Neural progenitor cell (in vitro differentiated cells): ENCODE results near the gene CRLF1. TPM values are rescaled to one million over a fixed set of nuclear protein-coding genes. Genes with fewer than 3 reads are reported as not detected.

Source experiments
- DNase-seq: peaks from one replicate; pipeline ENCODE4 v3.0.0-alpha.2; 2016; ENCODE audit warnings: low spot score
- H2AFZ ChIP-seq: fragments of 200-600 bp; sonication (generic); replicated peaks from 2 replicates; pipeline ENCODE4 v1.6.1; 2016; ENCODE audit warnings: antibody characterized with exemption
- H3F3A ChIP-seq: fragments of 200-600 bp; sonication (generic); 2 replicates; pipeline ENCODE4 v1.6.1; 2016; ENCODE audit warnings: antibody characterized with exemption, low read depth
- H3K27ac ChIP-seq: fragments of 200-600 bp; sonication (generic); 2 replicates; pipeline ENCODE4 v1.5.1; 2016; ENCODE audit warnings: mild to moderate bottlenecking
- H3K27me3 ChIP-seq: fragments of 200-600 bp; sonication (generic); 2 replicates; pipeline ENCODE4 v1.6.1; 2016; ENCODE audit warnings: mild to moderate bottlenecking, moderate library complexity
- H3K36me3 ChIP-seq: fragments of 200-600 bp; sonication (generic); 2 replicates; pipeline ENCODE4 v1.5.1; 2016
- H3K4me1 ChIP-seq: fragments of 200-600 bp; sonication (generic); 2 replicates; pipeline ENCODE4 v1.6.1; 2016; ENCODE audit warnings: mixed run types
- H3K4me2 ChIP-seq: fragments of 200-600 bp; sonication (generic); 2 replicates; pipeline ENCODE4 v1.6.1; 2016
- H3K4me3 ChIP-seq: fragments of 200-600 bp; sonication (generic); 2 replicates; pipeline ENCODE4 v1.5.1; 2016
- H3K79me2 ChIP-seq: fragments of 200-600 bp; sonication (generic); 2 replicates; pipeline ENCODE4 v1.6.1; 2016; ENCODE audit warnings: low read depth
- H3K9ac ChIP-seq: fragments of 200-600 bp; sonication (generic); 2 replicates; pipeline ENCODE4 v1.6.1; 2016
- H3K9me3 ChIP-seq: fragments of 200-600 bp; sonication (generic); 2 replicates; pipeline ENCODE4 v1.5.1; 2016; ENCODE audit warnings: low read depth
- H4K20me1 ChIP-seq: fragments of 200-600 bp; sonication (generic); 2 replicates; pipeline ENCODE4 v1.6.1; 2016; ENCODE audit warnings: low read depth
- H3K27ac Mint-ChIP-seq: 3 replicates; pipeline ENCODE4 v1.8.0; 2021; ENCODE audit warnings: mixed read lengths
- H3K27me3 Mint-ChIP-seq: 2 replicates; pipeline ENCODE4 v1.8.0; 2022; ENCODE audit warnings: low read depth, mild to moderate bottlenecking, inconsistent platforms, moderate library complexity, mixed read lengths; ENCODE audit not compliant: insufficient read depth
- H3K36me3 Mint-ChIP-seq: 3 replicates; pipeline ENCODE4 v1.8.0; 2021; ENCODE audit warnings: mixed read lengths
- H3K4me1 Mint-ChIP-seq: 3 replicates; pipeline ENCODE4 v1.8.0; 2021; ENCODE audit warnings: mixed read lengths
- H3K4me3 Mint-ChIP-seq: 3 replicates; pipeline ENCODE4 v1.8.0; 2021; ENCODE audit warnings: mild to moderate bottlenecking, moderate library complexity, mixed read lengths
- H3K9me3 Mint-ChIP-seq: 3 replicates; pipeline ENCODE4 v1.8.0; 2020; ENCODE audit warnings: mixed read lengths
- EZH2 ChIP-seq: fragments of 200-600 bp; sonication (generic); IDR thresholded peaks from 2 replicates; pipeline ENCODE4 v1.6.1; 2017; ENCODE audit warnings: antibody characterized with exemption, mild to moderate bottlenecking, moderate library complexity
- EZH2phosphoT487 ChIP-seq: fragments of 200-600 bp; sonication (generic); IDR thresholded peaks from 2 replicates; pipeline ENCODE4 v1.6.1; 2017; ENCODE audit warnings: antibody characterized with exemption
- total RNA-seq: library from RNA; depleted of rRNA; stranded (reverse); fragments of >200 nt; gene quantifications from 2 replicates; pipeline ENCODE4 v1.2.3, GENCODE V29; 2015; ENCODE audit warnings: low replicate concordance
- TF ChIP-seq, protein P1 (sequence below): fragments of 200-600 bp; sonication (generic); IDR thresholded peaks from 2 replicates; pipeline ENCODE4 v1.5.1; 2017; ENCODE audit warnings: antibody characterized with exemption, mild to moderate bottlenecking

Gene CRLF1
- total RNA-seq, 1 donor from 2014 or later = not detected

- Histone ChIP-seq H2AFZ (no peak overlapping the region), H3K27ac (no peak overlapping the region)
- no peak overlapping the region for H3K27ac Mint-ChIP-seq
Measured at GRCh38 chr19:18637673-18638630, 31.4 kb upstream of the CRLF1 start.

DNA sequence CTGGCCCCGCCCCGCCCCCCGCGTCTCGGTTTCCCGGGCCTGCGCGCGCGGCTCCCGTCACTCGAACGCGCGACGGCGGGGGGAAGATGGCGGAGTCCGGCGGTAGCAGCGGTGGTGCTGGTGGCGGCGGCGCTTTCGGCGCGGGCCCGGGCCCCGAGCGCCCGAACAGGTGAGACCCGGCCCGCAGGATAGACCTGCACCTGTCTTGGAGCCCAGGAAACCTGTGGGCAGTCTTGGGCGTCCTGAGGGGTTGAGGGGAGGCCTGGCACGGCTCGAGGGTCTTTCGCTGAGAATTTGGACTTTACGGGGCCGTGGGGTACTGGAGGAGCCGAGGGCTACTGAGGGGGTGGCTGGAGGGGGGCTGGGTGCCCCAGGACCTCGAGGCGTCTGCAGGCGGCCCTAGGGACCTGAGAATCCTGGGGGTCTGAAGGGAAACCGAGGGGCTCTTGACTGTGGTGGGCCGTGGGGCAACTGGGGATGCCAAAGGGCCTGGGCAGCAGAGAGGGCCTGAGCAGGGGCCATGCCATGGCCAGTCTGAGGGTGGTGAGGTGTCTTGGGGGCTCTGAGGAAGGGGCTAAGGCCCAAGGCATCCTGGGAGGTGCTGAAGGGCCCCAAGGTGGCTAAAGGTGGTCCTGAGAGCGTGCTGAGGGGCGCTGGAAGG is 30.5 kb upstream of the CRLF1 start, which contains the start of gene KLHL26:
Gene KLHL26 (plus strand): TSS at position 60 of the 661 bp plus-strand sequence. CDS start 27 bp downstream, at position 87.
- H3K9ac ChIP-seq = peak within 1 kb of the TSS; percentile 87
- Mint-ChIP-seq H3K9me3 (no peaks in the 10 kb centered on the region), H3K27ac (no peak within 1 kb of the TSS), H3K27me3 (peaks cover 17% of the 10 kb centered on the region), H3K4me1 (peaks cover 22% of the 10 kb centered on the region), H3K4me3 (peak within 1 kb of the TSS; percentile 92), H3K36me3 (no peaks in the 10 kb centered on the region)
- H3F3A ChIP-seq = peaks cover 13% of the 10 kb centered on the region
- H3K4me1 ChIP-seq = peaks cover 10% of the 10 kb centered on the region
- peaks cover 21% of the 10 kb centered on the region for H4K20me1 ChIP-seq
- H3K4me3 ChIP-seq = peak within 1 kb of the TSS; percentile 98
- no peak for DNase-seq
- H2AFZ ChIP-seq = peak within 1 kb of the TSS; percentile 89
- H3K9me3 ChIP-seq = no peaks in the 10 kb centered on the region
- H3K79me2 ChIP-seq = peaks cover 37% of the 10 kb centered on the region
- H3K27ac ChIP-seq = no peak within 1 kb of the TSS
- H3K27me3 ChIP-seq = peaks cover 18% of the 10 kb centered on the region
- no peaks in the 10 kb centered on the region for H3K36me3 ChIP-seq
- no peak for TF ChIP-seq EZH2phosphoT487
- TF ChIP-seq, protein P1, sequence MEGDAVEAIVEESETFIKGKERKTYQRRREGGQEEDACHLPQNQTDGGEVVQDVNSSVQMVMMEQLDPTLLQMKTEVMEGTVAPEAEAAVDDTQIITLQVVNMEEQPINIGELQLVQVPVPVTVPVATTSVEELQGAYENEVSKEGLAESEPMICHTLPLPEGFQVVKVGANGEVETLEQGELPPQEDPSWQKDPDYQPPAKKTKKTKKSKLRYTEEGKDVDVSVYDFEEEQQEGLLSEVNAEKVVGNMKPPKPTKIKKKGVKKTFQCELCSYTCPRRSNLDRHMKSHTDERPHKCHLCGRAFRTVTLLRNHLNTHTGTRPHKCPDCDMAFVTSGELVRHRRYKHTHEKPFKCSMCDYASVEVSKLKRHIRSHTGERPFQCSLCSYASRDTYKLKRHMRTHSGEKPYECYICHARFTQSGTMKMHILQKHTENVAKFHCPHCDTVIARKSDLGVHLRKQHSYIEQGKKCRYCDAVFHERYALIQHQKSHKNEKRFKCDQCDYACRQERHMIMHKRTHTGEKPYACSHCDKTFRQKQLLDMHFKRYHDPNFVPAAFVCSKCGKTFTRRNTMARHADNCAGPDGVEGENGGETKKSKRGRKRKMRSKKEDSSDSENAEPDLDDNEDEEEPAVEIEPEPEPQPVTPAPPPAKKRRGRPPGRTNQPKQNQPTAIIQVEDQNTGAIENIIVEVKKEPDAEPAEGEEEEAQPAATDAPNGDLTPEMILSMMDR = no peak
- no peak for TF ChIP-seq EZH2
- H3K4me2 ChIP-seq = peak within 1 kb of the TSS; percentile 98

More at GRCh38 chr19:18637673-18638630, 31.4 kb upstream of the CRLF1 start:
- H3K4me2 ChIP-seq = peak overlapping the region; percentile 98
- no peaks in the 10 kb centered on the region for H3K36me3 Mint-ChIP-seq
- H4K20me1 ChIP-seq = peaks cover 21% of the 10 kb centered on the region
- no peaks in the 10 kb centered on the region for H3K9me3 Mint-ChIP-seq
- H3K36me3 ChIP-seq = no peaks in the 10 kb centered on the region
- no peak for DNase-seq
- H3K4me3 Mint-ChIP-seq = peak overlapping the region; percentile 92
- peaks cover 15% of the 10 kb centered on the region for H3K27me3 Mint-ChIP-seq
- no peak for TF ChIP-seq EZH2
- no peak for TF ChIP-seq EZH2phosphoT487
- TF ChIP-seq, protein P1 = no peak
- no peaks in the 10 kb centered on the region for H3K9me3 ChIP-seq
- H3K4me1 ChIP-seq = peaks cover 10% of the 10 kb centered on the region
- peak overlapping the region; percentile 98 for H3K4me3 ChIP-seq
- H3K4me1 Mint-ChIP-seq = peaks cover 22% of the 10 kb centered on the region
- H3K79me2 ChIP-seq = peaks cover 41% of the 10 kb centered on the region
- peaks cover 13% of the 10 kb centered on the region for H3F3A ChIP-seq
- H3K27me3 ChIP-seq = peaks cover 18% of the 10 kb centered on the region
- peak overlapping the region; percentile 87 for H3K9ac ChIP-seq

- H3K9me3 Mint-ChIP-seq = no peaks in the 10 kb centered on the region
- H3K79me2 ChIP-seq = peaks cover 33% of the 10 kb centered on the region
- peak overlapping the region; percentile 98 for H3K4me3 ChIP-seq
- H3K4me2 ChIP-seq = peak overlapping the region; percentile 98
- TF ChIP-seq, protein P1 = no peak
- TF ChIP-seq EZH2phosphoT487 (no peak), EZH2 (no peak)
- peaks cover 22% of the 10 kb centered on the region for H3K4me1 Mint-ChIP-seq
- peak overlapping the region; percentile 92 for H3K4me3 Mint-ChIP-seq
- peak; percentile 98 for DNase-seq
- no peak overlapping the region for H3K27ac ChIP-seq
- no peak overlapping the region for H3K27ac Mint-ChIP-seq
- no peaks in the 10 kb centered on the region for H3K36me3 ChIP-seq
- H3F3A ChIP-seq = peaks cover 13% of the 10 kb centered on the region
- H2AFZ ChIP-seq = peak overlapping the region; percentile 88
- no peak overlapping the region for H3K9ac ChIP-seq
- H3K27me3 Mint-ChIP-seq = peaks cover 17% of the 10 kb centered on the region
- H3K9me3 ChIP-seq = no peaks in the 10 kb centered on the region
- H3K4me1 ChIP-seq = peaks cover 10% of the 10 kb centered on the region
- no peaks in the 10 kb centered on the region for H3K36me3 Mint-ChIP-seq
- peaks cover 18% of the 10 kb centered on the region for H4K20me1 ChIP-seq
- H3K27me3 ChIP-seq = peaks cover 18% of the 10 kb centered on the region
Measured at GRCh38 chr19:18636183-18636968, 29.8 kb upstream of the CRLF1 start.
